Gastrocnemius medialis (tissue), 4 donors: ENCODE results near the gene LCT.

Source experiments
- POLR2A ChIP-seq, 2 donors: fragments of 450-650 bp; IDR thresholded peaks; one replicate each; pipeline ENCODE4 v1.6.1; 2017; ENCODE audit warnings: antibody characterized with exemption in 2 of 2, mild to moderate bottlenecking in 2 of 2, moderate library complexity in 2 of 2
- TF ChIP-seq, protein P1 (sequence below), 5 experiments: fragments of 450-650 bp in 3 of 5; fragments of 200-600 bp in 2 of 5; sonication (generic) in 2 of 5; IDR thresholded peaks in 4 of 5; conservative IDR thresholded peaks in 1 of 5; 1 replicate in 4 of 5; 2 replicates in 1 of 5; pipeline ENCODE4 v1.5.1; 2016 to 2019; ENCODE audit warnings: antibody characterized with exemption in 5 of 5, mild to moderate bottlenecking in 3 of 5, moderate library complexity in 3 of 5

DNA sequence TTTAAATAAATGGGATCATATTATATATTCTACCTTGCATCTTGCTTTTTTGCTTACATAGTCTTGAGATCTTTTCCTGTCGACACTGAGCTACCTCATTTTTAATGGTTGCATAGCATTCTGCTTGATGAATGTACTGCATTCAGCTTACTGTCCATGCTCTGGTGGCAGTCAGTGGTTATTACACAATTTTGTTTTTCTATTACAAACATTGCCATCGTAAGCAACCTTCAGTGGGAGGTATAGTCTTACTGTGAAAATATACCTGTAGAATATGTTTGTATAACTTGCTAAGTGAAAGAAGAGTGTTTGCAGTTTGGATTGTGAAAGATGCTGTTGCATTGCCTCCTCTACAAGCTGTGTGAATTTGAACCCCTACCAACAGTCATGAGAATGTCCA lies 52.0 kb downstream of the LCT start:
- TF ChIP-seq, protein P1, sequence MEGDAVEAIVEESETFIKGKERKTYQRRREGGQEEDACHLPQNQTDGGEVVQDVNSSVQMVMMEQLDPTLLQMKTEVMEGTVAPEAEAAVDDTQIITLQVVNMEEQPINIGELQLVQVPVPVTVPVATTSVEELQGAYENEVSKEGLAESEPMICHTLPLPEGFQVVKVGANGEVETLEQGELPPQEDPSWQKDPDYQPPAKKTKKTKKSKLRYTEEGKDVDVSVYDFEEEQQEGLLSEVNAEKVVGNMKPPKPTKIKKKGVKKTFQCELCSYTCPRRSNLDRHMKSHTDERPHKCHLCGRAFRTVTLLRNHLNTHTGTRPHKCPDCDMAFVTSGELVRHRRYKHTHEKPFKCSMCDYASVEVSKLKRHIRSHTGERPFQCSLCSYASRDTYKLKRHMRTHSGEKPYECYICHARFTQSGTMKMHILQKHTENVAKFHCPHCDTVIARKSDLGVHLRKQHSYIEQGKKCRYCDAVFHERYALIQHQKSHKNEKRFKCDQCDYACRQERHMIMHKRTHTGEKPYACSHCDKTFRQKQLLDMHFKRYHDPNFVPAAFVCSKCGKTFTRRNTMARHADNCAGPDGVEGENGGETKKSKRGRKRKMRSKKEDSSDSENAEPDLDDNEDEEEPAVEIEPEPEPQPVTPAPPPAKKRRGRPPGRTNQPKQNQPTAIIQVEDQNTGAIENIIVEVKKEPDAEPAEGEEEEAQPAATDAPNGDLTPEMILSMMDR (IDR thresholded peaks at IDR 0.05 in 4 of 5, conservative IDR thresholded peaks at IDR 0.05 in 1 of 5) = no peak
- no peak for TF ChIP-seq POLR2A (IDR thresholded peaks at IDR 0.05)
